Measurements from ENCODE around the gene APBA3. TPM values are rescaled to one million over a fixed set of nuclear protein-coding genes. Genes with fewer than 3 reads are reported as not detected.

The APBA3 gene
- total and polyA plus RNA-seq, 9 of the 15 experiments (the other 6 are each of a cell fraction or from before 2014, with no cell fraction given): 0.10 to 29.5 (median 11.5) TPM

DNA sequence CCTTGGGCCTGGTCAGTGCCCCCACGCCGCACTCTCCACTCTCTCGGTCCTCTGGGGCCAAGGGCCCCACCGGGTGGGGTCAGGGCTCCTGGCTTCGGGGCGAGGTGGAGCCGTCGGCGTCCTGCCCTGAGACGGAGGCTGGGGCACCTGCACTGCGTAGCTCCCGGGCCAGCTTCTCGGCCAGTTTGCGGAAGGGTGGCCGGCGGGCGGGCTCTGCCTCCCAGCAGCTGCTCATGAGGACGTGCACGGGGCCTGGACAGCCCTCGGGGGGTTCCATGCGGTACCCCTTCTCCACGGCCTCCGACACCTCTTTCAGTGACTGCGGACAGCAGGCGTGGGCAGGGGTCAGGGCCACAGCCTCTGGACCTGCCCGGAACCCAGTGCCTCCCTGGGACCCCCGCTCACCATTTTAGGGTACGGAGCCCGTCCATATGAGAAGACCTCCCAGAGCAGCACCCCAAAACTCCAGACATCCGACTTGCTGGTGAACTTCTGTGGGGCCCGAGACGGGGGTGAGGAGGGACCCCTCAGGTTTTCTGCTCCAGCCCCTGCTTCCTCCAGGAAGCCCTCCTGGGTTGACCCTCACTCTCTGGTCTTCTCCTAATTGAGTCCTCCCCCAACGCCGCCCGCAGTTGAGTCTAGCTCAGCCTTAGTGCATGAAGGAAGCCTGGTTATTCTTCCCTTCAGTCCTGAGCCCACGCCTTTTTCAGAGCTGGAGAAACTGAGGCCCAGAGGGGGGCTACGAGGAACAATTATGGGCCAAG, 16.8 kb upstream of the APBA3 start (continued):
- TF ChIP-seq RBM25 (IDR thresholded peaks at IDR 0.05; ENCODE audit: low read depth, low read length, severe bottlenecking) (peak; percentile 60), MTA1 (IDR thresholded peaks at IDR 0.05; ENCODE audit: borderline replicate concordance) (no peak), SRSF7 (optimal IDR thresholded peaks at IDR 0.05; ENCODE audit: low read depth, low read length) (no peak), ZFPM2 (CRISPR knock-in tag; IDR thresholded peaks at IDR 0.05) (no peak)

DNA sequence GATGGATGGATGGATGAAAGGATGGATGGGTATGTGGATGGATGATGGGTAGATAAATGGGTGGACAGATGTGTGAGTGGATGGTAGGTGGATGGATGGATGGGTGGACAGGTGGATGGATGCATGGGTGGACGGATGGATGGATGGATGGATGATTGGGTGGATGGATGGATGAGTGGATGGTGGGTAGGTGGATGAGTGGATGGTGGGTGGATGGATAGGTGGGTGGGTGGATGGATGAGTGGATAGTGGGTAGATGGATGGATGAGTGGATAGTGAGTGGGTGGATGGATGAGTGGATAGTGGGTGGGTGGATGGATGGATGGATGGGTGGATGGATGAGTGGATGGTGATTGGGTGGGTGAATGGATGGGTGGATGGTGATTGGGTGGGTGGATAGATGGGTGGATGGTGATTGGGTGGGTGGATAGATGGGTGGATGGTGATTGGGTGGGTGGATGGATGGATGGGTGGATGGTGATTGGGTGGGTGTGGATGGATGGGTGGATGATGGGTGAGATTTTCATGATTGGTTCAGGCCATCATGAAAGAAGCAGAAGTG, 15.1 kb upstream of the APBA3 start:
- Histone ChIP-seq H3K79me2 (ENCODE audit: control insufficient read depth, insufficient read depth, low read length) (no peaks in the 10 kb centered on the region), H3K27me3 (ENCODE audit: control insufficient read depth in 2 of 2, insufficient read depth in 2 of 2, low read length in 2 of 2) (no peaks in the 10 kb centered on the region), H2AFZ (ENCODE audit: low read depth, low read length) (no peak overlapping the region), H3K36me3 (ENCODE audit: control insufficient read depth, insufficient read depth, low read length) (no peaks in the 10 kb centered on the region), H3K4me1 (replicated peaks in 1 of 2; ENCODE audit: control insufficient read depth in 2 of 2, insufficient read depth in 2 of 2, low read length in 2 of 2) (peaks cover 0 to 35% of the 10 kb centered on the region in 2 experiments; a peak in 3 of 5 replicates), H3K4me2 (ENCODE audit: insufficient read depth, low read length) (no peak overlapping the region), H4K20me1 (replicated peaks; ENCODE audit: control insufficient read depth, insufficient read depth, low read length) (no peaks in the 10 kb centered on the region), H3K27ac (ENCODE audit: extremely low read depth, low read depth, low read length) (no peak overlapping the region), H3K9me1 (ENCODE audit: control insufficient read depth, insufficient read depth, low read length) (no peaks in the 10 kb centered on the region), H3K4me3 (no peak overlapping the region), H3K9me3 (replicated peaks; ENCODE audit: control insufficient read depth, insufficient read depth, low read depth, low read length) (peaks cover 7% of the 10 kb centered on the region), H3K9ac (ENCODE audit: insufficient read depth in 1 of 2, low read depth in 2 of 2, low read length in 2 of 2) (no peak overlapping the region)
- ATAC-seq (no peak), FAIRE-seq (peak; percentile 55), DNase-seq (ENCODE audit: extremely low read depth in 1 of 4, low spot score in 3 of 4) (no peak)
- in situ Hi-C loops (cut with MboI): no loop called here
- BruUV-seq (replicated peaks): no TSS peak
- ChIA-PET POLR2A (no interaction called here), CTCF (ENCODE audit: low intra/inter-chr PET ratio) (no interaction called here)
- 40% methylated on average over 1 of the region's 1 CpG for WGBS (ENCODE audit: insufficient coverage, low coverage, missing lambda C conversion rate)
- intact Hi-C loops (cut with micrococcal nuclease): no loop called here
- TF ChIP-seq FIP1L1 (IDR thresholded peaks at IDR 0.05; ENCODE audit: low read depth, low read length, poor library complexity, severe bottlenecking) (no peak), CREBBP (IDR thresholded peaks at IDR 0.05; ENCODE audit: low read depth, low read length) (no peak), ZNF140 (CRISPR knock-in tag; IDR thresholded peaks at IDR 0.05) (no peak), RCOR1 (IDR thresholded peaks at IDR 0.05; ENCODE audit: borderline replicate concordance in 1 of 2, low read depth in 2 of 2, low read length in 2 of 2) (no peak; a peak in 1 of 4 replicates), ZNF253 (CRISPR knock-in tag; conservative IDR thresholded peaks at IDR 0.05) (no peak), MCM5 (IDR thresholded peaks at IDR 0.05; ENCODE audit: low read depth) (no peak), OTX1 (CRISPR knock-in tag; IDR thresholded peaks at IDR 0.05) (peak; percentile 58; the same call in 1 of the 2 replicates), POLR2B (IDR thresholded peaks at IDR 0.05; ENCODE audit: low read depth, partially characterized antibody) (peak; percentile 43), ZNF263 (CRISPR knock-in tag; IDR thresholded peaks at IDR 0.05; ENCODE audit: borderline replicate concordance) (no peak)
- TF ChIP-seq, protein P1, sequence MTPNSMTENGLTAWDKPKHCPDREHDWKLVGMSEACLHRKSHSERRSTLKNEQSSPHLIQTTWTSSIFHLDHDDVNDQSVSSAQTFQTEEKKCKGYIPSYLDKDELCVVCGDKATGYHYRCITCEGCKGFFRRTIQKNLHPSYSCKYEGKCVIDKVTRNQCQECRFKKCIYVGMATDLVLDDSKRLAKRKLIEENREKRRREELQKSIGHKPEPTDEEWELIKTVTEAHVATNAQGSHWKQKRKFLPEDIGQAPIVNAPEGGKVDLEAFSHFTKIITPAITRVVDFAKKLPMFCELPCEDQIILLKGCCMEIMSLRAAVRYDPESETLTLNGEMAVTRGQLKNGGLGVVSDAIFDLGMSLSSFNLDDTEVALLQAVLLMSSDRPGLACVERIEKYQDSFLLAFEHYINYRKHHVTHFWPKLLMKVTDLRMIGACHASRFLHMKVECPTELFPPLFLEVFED (CRISPR knock-in tag; conservative IDR thresholded peaks at IDR 0.05): 0 out of 2 replicates have a peak, but pooled peaks have one; percentile 43
- TF ChIP-seq, protein P2, sequence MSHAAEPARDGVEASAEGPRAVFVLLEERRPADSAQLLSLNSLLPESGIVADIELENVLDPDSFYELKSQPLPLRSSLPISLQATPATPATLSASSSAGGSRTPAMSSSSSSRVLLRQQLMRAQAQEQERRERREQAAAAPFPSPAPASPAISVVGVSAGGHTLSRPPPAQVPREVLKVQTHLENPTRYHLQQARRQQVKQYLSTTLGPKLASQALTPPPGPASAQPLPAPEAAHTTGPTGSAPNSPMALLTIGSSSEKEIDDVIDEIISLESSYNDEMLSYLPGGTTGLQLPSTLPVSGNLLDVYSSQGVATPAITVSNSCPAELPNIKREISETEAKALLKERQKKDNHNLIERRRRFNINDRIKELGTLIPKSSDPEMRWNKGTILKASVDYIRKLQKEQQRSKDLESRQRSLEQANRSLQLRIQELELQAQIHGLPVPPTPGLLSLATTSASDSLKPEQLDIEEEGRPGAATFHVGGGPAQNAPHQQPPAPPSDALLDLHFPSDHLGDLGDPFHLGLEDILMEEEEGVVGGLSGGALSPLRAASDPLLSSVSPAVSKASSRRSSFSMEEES (CRISPR knock-in tag; IDR thresholded peaks at IDR 0.05): no peak
- TF ChIP-seq, protein P3, sequence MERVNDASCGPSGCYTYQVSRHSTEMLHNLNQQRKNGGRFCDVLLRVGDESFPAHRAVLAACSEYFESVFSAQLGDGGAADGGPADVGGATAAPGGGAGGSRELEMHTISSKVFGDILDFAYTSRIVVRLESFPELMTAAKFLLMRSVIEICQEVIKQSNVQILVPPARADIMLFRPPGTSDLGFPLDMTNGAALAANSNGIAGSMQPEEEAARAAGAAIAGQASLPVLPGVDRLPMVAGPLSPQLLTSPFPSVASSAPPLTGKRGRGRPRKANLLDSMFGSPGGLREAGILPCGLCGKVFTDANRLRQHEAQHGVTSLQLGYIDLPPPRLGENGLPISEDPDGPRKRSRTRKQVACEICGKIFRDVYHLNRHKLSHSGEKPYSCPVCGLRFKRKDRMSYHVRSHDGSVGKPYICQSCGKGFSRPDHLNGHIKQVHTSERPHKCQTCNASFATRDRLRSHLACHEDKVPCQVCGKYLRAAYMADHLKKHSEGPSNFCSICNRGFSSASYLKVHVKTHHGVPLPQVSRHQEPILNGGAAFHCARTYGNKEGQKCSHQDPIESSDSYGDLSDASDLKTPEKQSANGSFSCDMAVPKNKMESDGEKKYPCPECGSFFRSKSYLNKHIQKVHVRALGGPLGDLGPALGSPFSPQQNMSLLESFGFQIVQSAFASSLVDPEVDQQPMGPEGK (CRISPR knock-in tag; IDR thresholded peaks at IDR 0.05; ENCODE audit: borderline replicate concordance): no peak
